NCI-H69 (cell line): ENCODE results near the gene MAVS.

Source experiments
- DNase-seq: peaks from one replicate; lab custom pipeline; 2025; lab: John Stamatoyannopoulos, UW

The MAVS gene

DNA sequence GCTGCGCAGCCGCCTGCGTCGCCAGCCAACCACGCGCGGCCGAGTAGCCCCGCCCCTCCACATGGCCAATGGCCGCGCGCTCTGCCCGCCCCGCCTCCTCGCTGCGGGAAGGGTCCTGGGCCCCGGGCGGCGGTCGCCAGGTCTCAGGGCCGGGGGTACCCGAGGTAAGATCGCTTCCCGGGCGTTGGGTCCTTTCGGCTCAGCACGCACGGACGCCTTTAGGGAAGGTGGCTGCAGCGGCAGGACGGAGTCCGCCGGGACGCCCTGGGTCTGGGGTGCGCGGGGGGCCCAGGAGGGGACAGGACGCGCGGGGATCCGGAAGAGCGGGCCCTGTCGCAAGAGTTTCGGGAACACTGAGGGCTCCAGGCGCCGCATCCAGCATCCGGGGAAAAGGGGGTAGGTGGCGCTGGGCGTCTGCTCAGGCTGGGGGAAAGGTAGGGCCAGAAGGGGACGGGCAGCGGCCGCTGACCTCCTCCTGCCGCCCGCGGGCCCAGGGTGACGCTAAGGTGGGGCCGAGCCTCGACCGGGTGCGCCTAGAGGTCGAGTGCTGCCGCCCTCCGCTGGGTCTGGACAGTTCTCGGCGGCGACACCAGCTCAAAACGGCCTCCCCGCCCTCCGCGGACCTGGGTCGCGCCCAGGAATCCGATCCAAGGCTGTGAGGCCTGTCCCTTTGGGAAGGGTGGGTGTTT lies at the start of gene MAVS:
Gene MAVS (plus strand): TSS at position 95 of the 689 bp plus-strand sequence. CDS start 7,791 bp downstream, outside the sequence.
- peak; percentile 93 for DNase-seq

- peak; percentile 37 for DNase-seq
Observed at GRCh38 chr20:3797226-3797545, 49.4 kb upstream of the MAVS start.

DNA sequence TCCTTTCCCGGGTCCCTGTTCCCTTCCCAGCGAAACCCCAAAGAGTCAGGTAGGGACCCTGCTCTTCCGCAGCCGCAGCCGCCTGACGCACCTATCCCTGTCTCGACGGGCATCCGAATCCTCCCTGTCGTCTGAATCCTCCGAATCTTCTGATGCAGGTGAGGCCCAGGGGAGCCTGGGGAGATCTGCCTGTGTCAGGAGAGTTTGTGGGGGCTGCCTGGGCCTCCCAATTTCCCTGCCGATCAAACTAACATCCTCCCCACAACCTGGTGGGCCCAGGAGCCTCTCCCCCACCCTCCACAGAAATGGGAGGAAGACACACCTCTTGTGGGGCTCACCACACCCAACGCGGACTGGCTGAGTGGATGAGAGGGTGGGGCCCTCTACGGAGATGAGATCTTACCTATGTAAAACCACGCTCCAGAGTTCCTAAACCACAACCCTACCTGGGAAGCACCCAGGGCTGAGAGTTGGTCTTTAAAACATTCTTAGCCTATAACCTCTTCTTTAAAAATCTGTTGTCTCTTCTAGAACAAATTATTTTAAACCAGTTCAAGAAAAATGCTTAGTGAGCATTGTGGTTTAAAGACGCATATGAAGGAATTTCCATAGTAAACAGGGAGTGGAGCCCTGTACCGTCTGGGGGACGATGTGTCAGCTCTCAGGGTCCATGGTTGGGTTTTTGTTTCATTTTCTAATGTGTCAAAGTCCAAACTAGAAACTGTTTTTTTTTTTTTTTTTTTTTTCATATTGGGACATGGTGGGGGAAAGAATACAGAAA lies 48.9 kb upstream of the MAVS start:
- peak; percentile 39 for DNase-seq

DNA sequence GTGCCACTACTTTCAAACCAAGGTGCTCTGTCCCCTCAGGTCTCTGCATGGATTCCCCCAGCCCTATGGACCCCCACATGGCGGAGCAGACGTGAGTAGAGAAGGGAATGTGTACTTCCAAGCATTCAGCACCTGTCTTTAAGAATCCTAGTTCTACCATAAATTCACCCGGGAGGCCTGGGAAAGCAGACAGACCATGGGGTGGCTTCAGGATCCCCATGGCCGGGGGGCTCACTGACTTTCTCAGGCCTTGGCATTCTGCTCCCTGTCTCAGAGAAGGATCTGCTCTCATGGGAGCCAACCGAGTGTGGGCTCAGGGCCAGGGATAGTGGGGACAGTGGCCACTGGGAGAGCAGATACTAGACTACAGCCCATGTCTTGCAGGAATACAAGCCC lies 48.3 kb upstream of the MAVS start:
- no peak for DNase-seq

- DNase-seq, result no peak
Observed at GRCh38 chr20:3798908-3799248, 47.8 kb upstream of the MAVS start.

GRCh38 chr20:3800256-3800877 lies 46.3 kb upstream of the MAVS start:
- no peak for DNase-seq

DNA sequence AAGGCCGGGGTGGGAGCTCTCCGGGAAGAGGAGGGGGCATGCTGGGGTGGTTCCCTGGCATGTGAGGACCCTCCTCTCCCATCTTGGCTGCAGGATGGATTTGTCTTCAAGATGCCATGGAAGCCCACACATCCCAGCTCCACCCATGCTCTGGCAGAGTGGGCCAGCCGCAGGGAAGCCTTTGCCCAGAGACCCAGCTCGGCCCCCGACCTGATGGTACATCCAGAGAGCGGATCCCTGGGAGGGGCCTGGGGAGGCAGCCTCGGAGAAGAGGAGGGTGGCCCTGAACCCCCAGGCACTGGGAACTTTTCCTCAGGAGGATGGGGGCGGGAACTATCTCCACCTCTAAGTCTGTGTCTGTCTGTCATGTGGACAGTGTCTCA lies 45.8 kb upstream of the MAVS start:
- no peak for DNase-seq

DNA sequence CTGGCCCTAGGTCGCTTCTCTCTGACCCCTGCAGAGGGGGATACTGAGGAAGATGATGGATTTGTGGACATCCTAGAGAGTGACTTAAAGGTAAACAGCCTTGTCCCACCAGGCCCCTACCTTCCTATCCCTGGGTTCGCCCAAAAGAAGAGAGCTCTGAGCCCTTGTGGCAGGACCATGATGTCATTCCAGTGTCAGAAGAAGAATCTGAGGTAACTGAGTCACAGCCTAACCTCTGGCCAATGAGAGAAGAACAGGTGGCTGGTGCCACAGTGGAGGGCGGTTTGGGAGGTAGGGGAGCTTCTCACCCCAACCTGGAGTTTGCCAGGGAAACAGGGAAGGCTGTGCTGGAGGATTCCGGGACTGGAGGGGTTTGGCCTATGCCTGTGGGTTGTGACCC lies 45.3 kb upstream of the MAVS start:
- DNase-seq, result no peak

GRCh38 chr20:3801846-3802245 lies 44.8 kb upstream of the MAVS start:
- no peak for DNase-seq

DNA sequence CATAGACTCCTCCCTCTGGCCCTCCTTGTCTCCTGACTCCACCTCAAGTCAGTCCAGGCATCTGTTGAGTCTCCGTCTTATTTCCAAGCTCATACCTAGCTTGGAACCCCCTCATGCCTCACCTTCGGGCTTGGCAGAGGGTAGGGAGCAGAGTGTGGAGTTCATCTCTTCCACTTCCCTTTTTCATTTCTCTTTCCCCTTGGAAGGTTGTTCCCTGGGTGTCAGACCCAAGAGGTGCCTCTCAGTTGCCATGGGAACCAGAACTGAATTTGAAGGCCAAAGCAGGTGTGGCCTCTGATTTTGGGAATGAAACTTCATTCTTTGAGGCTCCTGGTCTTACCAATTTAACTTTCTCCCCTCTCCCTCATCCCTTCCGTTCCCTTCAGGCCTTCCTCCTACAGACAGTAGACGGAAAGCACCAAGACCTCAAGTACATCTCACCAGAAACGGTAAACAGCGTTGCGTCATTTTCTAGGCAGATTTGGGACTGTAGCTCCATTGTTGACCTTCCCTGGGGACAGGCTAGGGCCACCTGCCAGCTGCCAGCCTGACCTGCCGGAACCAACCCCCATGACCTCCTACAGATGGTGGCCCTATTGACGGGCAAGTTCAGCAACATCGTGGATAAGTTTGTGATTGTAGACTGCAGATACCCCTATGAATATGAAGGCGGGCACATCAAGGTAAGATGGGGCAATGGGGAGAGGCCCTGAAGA lies 44.0 kb upstream of the MAVS start:
- no peak for DNase-seq

DNA sequence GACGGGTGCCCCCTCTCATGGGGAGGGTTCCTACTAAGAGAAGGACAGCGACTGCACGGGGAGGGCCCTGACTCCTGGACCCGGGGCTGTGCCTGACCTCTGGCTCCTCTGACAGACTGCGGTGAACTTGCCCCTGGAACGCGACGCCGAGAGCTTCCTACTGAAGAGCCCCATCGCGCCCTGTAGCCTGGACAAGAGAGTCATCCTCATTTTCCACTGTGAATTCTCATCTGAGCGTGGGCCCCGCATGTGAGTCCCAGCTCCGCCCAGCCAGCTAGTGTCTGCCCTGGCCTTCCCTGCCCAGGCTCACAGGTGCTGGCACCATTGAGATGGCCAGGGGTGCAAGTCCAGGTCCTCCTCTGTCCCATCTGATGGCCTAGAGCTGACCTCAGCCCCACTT lies 43.3 kb upstream of the MAVS start:
- no peak for DNase-seq

DNA sequence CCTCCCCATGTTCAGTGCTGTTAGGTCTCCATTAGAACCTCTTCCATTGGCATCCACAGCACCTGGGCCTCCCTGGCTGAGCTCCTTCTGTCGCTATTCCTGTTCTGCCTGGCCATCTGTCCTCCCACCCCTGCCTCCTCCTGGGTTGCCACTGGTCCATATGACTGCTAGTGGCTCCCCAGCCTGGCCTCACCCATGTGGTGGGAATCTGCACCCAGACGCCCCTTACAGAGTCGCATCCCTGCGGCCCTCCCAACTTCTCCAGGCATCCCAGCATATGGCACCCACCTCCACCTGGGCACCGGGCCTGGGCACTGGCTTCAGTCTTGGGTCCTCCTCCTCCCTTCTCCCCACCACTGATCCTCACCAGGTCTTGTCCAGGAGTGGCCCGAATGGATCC lies 42.8 kb upstream of the MAVS start:
- DNase-seq, result no peak

- DNase-seq, result no peak
Observed at GRCh38 chr20:3804254-3804751, 42.3 kb upstream of the MAVS start.

DNA sequence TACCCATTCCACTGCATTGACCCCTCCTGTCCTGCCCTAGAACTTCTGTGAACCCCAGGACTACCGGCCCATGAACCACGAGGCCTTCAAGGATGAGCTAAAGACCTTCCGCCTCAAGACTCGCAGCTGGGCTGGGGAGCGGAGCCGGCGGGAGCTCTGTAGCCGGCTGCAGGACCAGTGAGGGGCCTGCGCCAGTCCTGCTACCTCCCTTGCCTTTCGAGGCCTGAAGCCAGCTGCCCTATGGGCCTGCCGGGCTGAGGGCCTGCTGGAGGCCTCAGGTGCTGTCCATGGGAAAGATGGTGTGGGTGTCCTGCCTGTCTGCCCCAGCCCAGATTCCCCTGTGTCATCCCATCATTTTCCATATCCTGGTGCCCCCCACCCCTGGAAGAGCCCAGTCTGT lies 41.9 kb upstream of the MAVS start:
- no peak for DNase-seq

GRCh38 chr20:3808544-3808943 lies 38.1 kb upstream of the MAVS start:
- DNase-seq, result no peak

DNA sequence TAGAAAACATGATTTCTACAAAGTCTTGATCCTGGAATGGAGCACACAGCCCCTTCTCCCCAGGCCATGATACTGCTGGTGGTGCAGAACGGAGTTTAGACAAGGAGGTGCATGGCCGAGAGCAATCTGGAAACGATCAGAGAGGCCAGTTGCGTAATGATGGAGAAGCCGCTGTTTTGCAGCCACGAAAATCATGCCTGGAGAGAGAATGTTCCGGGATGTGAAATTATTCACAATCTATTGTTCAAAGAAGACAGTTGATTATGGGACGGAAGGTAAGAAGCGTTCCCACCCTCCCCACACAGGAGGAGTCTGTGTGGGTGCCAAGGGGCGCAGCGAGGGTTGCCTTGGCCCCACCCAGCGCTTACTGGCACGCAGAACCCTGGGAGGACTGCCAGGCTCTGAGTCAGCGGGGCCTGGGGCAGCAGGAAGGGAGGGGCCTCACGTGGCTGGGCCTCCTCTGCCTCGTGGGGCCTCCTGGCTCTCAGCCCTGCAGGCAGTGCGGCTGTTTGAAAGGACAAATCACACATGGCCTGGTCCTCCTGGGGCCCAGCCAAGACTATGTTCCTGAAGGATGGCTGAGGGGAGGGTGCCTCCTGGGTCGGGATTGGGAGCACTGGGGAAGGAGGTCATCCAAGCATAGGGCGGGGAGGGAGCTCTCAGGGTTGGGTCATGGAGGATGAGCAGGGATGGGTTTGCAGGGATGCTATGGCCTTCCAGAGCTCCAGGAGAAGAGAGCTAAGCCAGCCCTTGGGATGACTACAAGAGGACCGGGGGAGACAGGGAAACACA lies 35.0 kb upstream of the MAVS start:
- DNase-seq, result peak; percentile 99

- no peak for DNase-seq
Observed at GRCh38 chr20:3812259-3812681, 34.4 kb upstream of the MAVS start.

- no peak for DNase-seq
Observed at GRCh38 chr20:3812975-3813847, 33.4 kb upstream of the MAVS start.

DNA sequence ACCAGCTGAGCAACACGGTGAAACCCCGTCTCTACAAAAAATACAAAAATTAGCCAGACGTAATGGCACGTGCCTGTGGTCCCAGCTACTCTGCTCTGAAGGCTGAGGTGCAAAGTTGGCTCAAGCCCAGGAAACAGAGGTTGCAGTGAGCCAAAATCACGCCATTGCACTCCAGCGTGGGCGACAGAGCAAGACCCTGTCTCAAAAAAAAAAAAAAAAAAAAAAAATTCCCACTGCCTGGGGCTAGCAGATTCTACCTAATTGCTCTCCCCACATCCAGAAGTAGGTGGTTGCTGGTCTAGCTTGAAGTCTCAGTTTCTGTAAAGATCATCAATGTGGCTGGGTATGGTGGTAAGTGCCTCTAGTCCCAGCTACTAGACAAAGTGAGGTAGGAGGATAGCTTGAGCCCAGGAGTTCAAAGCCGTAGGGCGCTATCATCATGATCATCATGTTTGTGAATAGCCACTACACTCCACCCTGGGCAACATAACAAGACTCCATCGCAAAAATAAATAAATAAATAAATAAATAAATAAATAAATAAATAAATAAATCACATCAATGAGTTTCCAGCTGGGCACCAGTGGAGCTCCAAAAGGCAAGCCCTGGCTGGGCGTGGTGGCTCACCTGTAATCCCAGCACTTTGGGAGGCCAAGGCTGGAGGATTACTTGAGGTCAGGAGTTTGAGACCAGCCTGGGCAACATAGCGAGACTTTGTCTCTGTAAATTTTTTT lies 32.6 kb upstream of the MAVS start:
- no peak for DNase-seq

GRCh38 chr20:3814928-3815495 lies 31.6 kb upstream of the MAVS start:
- no peak for DNase-seq
